NB4 (cell line): ENCODE data around the gene TSPYL1.

ENCODE experiments used
- MYC ChIP-seq: IDR thresholded peaks from 2 replicates; pipeline ENCODE4 v1.6.1; 2011; ENCODE audit warnings: low read depth, low read length
- TF ChIP-seq, protein P1 (sequence below): IDR thresholded peaks from one replicate; pipeline ENCODE4 v1.5.1; 2012; ENCODE audit warnings: low read depth, low read length

DNA sequence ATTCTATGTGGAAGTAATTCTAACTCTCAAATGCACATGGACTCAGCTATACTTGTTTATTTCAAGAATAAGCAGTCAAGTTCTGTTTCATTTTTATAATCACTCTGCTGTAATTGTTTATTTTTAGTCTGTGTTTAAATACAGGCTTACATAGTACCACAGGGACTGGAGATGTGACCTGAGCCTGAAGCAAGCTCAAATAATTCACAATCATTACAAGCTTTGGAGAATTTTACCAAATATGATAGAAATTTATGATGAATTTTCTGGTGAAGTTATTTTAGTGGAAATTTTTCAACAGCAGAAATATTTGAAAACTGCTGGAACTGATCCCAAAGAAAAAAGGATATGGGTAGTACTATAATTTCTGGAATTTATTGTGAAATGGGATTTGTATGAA lies 49.4 kb upstream of the TSPYL1 start:
- TF ChIP-seq MYC: no peak
- TF ChIP-seq, protein P1, sequence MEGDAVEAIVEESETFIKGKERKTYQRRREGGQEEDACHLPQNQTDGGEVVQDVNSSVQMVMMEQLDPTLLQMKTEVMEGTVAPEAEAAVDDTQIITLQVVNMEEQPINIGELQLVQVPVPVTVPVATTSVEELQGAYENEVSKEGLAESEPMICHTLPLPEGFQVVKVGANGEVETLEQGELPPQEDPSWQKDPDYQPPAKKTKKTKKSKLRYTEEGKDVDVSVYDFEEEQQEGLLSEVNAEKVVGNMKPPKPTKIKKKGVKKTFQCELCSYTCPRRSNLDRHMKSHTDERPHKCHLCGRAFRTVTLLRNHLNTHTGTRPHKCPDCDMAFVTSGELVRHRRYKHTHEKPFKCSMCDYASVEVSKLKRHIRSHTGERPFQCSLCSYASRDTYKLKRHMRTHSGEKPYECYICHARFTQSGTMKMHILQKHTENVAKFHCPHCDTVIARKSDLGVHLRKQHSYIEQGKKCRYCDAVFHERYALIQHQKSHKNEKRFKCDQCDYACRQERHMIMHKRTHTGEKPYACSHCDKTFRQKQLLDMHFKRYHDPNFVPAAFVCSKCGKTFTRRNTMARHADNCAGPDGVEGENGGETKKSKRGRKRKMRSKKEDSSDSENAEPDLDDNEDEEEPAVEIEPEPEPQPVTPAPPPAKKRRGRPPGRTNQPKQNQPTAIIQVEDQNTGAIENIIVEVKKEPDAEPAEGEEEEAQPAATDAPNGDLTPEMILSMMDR: no peak
